Measurements from ENCODE around the gene VPS13D.

GRCh38 chr1:12480748-12481362, 251.0 kb downstream of the VPS13D start:
- TF ChIP-seq CTCF (IDR thresholded peaks at IDR 0.05 in 8 of 11, conservative IDR thresholded peaks at IDR 0.05 in 3 of 11): no peak
- TF ChIP-seq POLR2A (IDR thresholded peaks at IDR 0.05): no peak
